Measurements from ENCODE around the gene IFI27L2.

DNA sequence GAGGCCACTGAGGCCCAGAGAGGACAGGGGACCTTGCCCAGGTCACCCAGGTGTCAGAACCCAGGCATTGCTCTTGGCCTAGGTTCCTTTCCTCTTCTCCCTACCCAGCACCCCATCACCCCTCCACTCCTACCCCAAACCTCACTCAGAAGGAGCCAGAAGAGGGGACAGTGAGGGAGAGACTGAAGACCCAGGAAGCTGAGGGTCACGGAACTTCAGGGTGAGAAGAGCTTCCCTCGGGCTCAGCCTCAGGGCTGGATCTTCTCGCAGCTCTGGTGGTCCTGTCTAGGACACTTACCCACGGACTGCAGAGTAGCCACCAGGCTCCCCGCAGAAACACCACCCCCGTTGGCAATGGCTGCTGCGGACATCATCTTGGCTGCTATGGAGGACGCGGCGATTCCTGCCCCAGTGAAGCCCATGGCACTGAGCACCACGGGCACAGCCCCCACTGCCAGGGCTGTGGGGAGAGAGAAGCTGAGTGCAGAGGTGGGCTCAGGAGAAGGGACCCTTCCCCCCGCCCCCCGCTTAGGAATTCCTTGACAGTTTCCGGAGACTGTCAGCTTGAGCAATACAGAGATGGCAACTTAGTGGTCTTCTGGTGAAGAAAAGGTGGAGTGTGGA, 1.1 kb downstream of the IFI27L2 start:
- no peak for TF ChIP-seq CTCF (conservative IDR thresholded peaks at IDR 0.05; ENCODE audit: low read depth, low read length)
- no peak for TF ChIP-seq EZH2 (IDR thresholded peaks at IDR 0.05; ENCODE audit: borderline replicate concordance, low read depth, low read length, poor library complexity, severe bottlenecking)

Measured in A673 (cell line).